Activated naive CD4-positive, alpha-beta T cell treated with anti-CD3 and anti-CD28 coated beads, Interleukin-2, amount 50 U/mL, for 24 hours (primary cell): ENCODE data around the gene ERC1.
"Not testable (repeated sequence)": the region's sequence is repeated elsewhere in the genome, so short reads cannot be mapped to it uniquely, and the experiment has no call there.

Source experiments
- H3K27ac Mint-ChIP-seq: one replicate; pipeline ENCODE4 v1.8.0; 2021; ENCODE audit warnings: mild to moderate bottlenecking, mixed read lengths
- H3K27me3 Mint-ChIP-seq: one replicate; pipeline ENCODE4 v1.8.0; 2021; ENCODE audit warnings: mixed read lengths
- H3K36me3 Mint-ChIP-seq: one replicate; pipeline ENCODE4 v1.8.0; 2021; ENCODE audit warnings: mixed read lengths
- H3K4me1 Mint-ChIP-seq: one replicate; pipeline ENCODE4 v1.8.0; 2021; ENCODE audit warnings: mixed read lengths
- H3K4me3 Mint-ChIP-seq: one replicate; pipeline ENCODE4 v1.8.0; 2021; ENCODE audit warnings: mild to moderate bottlenecking, mixed read lengths
- H3K9me3 Mint-ChIP-seq: one replicate; pipeline ENCODE4 v1.8.0; 2021; ENCODE audit warnings: mixed read lengths

Gene ERC1

DNA sequence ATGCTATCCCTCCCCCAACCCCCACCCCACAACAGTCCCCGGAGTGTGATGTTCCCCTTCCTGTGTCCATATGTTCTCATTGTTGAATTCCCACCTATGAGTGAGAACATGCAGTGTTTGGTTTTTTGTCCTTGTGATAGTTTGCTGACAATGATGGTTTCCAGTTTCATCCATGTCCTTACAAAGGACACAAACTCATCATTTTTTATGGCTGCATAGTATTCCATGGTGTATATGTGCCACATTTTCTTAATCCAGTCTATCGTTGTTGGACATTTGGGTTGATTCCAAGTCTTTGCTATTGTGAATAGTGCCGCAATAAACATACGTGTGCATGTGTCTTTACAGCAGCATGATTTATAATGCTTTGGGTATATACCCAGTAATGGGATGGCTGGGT is 155.7 kb downstream of the ERC1 start:
- H3K4me1 Mint-ChIP-seq, H3K9me3 Mint-ChIP-seq, H3K27me3 Mint-ChIP-seq, H3K4me3 Mint-ChIP-seq, H3K27ac Mint-ChIP-seq: not testable (repeated sequence)
- H3K36me3 Mint-ChIP-seq: peaks cover 32% of the 10 kb centered on the region

DNA sequence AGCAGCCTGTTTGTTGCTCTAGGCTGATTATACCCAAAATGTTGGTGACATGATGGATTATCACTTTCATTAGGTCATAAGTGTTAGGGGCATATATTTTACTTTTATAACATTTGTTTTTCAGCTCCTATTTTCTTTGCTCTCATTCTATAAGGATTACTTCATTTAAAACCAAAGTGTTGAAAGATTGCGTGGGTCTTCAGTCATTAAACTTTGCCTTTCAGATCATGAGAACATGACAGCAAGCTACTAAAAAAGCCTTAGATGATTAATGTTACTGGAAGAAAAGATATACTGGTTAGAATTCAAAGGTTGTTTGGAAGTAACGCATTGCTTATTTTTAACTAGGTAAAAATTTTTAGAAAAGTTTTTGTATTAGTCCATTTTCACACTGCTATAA is 156.8 kb downstream of the ERC1 start:
- H3K36me3 Mint-ChIP-seq: peaks cover 35% of the 10 kb centered on the region
- peaks cover 10% of the 10 kb centered on the region for H3K4me1 Mint-ChIP-seq
- H3K27ac Mint-ChIP-seq: no peak overlapping the region
- H3K9me3 Mint-ChIP-seq: no peaks in the 10 kb centered on the region
- H3K27me3 Mint-ChIP-seq: no peaks in the 10 kb centered on the region
- no peak overlapping the region for H3K4me3 Mint-ChIP-seq

GRCh38 chr12:1157046-1157445 is 166.0 kb downstream of the ERC1 start:
- Mint-ChIP-seq H3K4me3 (no peak overlapping the region), H3K36me3 (peaks cover 26% of the 10 kb centered on the region), H3K9me3 (no peaks in the 10 kb centered on the region), H3K4me1 (peaks cover 5% of the 10 kb centered on the region), H3K27me3 (no peaks in the 10 kb centered on the region), H3K27ac (no peak overlapping the region)

GRCh38 chr12:1161197-1161596 is 170.2 kb downstream of the ERC1 start:
- Mint-ChIP-seq H3K9me3 (no peaks in the 10 kb centered on the region), H3K27me3 (no peaks in the 10 kb centered on the region), H3K27ac (no peak overlapping the region), H3K36me3 (peaks cover 24% of the 10 kb centered on the region), H3K4me1 (peaks cover 13% of the 10 kb centered on the region), H3K4me3 (no peak overlapping the region)

- H3K9me3 Mint-ChIP-seq: no peaks in the 10 kb centered on the region
- H3K4me1 Mint-ChIP-seq: peaks cover 18% of the 10 kb centered on the region
- no peak overlapping the region for H3K27ac Mint-ChIP-seq
- no peaks in the 10 kb centered on the region for H3K27me3 Mint-ChIP-seq
- no peak overlapping the region for H3K4me3 Mint-ChIP-seq
- peaks cover 29% of the 10 kb centered on the region for H3K36me3 Mint-ChIP-seq
Observed at GRCh38 chr12:1162081-1162760, 171.2 kb downstream of the ERC1 start.

DNA sequence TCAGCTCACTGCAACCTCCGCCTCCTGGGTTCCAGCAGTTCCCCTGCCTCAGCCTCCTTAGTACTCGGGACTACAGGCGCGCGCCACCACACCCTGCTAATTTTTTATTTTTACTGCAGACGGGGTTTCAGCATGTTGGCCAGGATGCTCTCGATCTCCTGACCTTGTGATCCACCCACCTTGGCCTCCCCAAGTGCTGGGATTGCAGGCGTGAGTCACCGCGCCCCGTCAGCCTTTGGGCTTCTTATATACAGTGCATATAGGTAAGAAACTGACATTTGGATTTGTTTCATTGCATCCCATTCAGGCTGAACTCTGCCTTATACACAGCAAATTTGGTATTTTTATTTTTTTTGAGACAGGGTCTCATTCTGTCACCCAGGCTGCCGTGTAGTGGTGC is 176.8 kb downstream of the ERC1 start:
- H3K4me1 Mint-ChIP-seq: peaks cover 13% of the 10 kb centered on the region
- H3K27ac Mint-ChIP-seq: no peak overlapping the region
- no peaks in the 10 kb centered on the region for H3K9me3 Mint-ChIP-seq
- H3K27me3 Mint-ChIP-seq: no peaks in the 10 kb centered on the region
- no peak overlapping the region for H3K4me3 Mint-ChIP-seq
- peaks cover 13% of the 10 kb centered on the region for H3K36me3 Mint-ChIP-seq

- Mint-ChIP-seq H3K9me3 (no peaks in the 10 kb centered on the region), H3K27ac (no peak overlapping the region), H3K27me3 (no peaks in the 10 kb centered on the region), H3K4me3 (no peak overlapping the region), H3K36me3 (peaks cover 11% of the 10 kb centered on the region), H3K4me1 (peaks cover 10% of the 10 kb centered on the region)
Observed at GRCh38 chr12:1170411-1170810, 179.4 kb downstream of the ERC1 start.

DNA sequence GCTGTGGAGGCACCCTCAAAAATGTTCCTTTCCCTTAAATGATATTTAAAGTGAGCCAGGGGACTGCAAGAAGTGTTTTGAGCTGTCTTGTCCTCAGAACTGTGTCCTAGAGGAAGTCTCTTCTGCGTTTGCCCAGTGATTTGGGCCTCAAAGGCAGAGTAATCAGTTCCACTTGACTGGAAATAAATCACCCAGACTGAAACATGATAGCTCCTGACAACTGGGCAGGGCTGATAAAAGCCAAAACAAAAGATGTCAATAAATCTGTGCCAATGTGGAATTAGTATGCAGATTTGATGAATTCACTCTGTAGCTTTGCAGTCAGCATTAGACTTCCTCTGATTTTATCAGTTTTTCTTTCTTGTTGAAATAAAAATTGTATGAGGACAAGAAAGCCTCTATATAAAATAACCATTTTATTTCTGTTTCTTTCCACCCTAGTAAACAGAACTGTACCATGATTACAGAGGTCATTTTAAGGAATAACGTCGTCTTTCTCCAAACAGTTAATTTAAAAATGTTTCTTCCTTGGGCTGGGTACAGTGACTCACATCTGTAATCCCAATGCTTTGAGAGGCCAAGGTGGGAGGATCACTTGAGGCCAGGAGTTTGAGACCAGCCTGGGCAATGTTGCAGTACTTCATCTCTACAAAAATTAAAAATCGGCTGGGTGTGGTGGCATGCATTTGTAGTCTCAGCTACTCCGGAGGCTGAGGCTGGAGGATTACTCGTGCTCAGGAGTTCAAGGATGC is 180.8 kb downstream of the ERC1 start:
- H3K4me1 Mint-ChIP-seq: no peaks in the 10 kb centered on the region
- H3K36me3 Mint-ChIP-seq: peaks cover 6% of the 10 kb centered on the region
- H3K9me3 Mint-ChIP-seq: no peaks in the 10 kb centered on the region
- H3K4me3 Mint-ChIP-seq: no peak overlapping the region
- no peaks in the 10 kb centered on the region for H3K27me3 Mint-ChIP-seq
- peak overlapping the region; percentile 23 for H3K27ac Mint-ChIP-seq

DNA sequence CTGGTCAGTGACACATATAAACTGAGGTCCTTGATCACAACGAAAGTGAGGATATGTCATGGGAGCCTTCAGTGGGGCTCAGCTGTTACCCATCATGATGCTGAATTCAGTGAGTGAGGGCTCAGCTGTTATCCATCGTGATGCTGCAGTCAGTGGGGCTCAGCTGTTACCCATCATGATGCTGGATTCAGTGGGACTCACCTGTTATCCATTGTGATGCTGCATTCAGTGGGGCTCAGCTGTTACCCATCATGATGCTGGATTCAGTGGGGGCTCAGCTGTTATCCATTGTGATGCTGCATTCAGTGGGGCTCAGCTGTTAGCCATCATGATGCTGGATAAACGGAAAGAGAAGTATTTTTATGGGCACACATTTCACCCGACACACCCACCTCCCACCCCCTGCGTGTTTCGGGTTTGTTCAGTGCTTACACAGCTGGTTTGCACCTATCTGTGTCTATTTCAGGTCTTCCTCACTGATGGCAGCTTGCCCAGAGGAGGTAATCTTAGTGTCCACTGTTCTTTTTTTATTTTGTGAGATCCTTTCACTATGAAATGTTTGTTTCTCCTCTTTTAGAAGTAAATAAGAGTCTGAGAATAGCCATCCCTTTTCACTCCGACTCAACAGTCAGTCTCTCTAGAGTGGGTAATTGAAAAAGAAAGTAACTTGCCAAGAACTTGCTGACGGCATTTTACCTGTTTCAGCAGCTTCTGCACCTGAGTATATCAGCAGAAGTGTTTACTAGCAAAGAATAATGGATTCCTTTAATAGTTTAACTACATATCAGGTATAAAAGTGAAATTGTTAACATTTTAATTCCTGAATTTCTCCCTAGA is 183.0 kb downstream of the ERC1 start:
- no peaks in the 10 kb centered on the region for H3K27me3 Mint-ChIP-seq
- H3K9me3 Mint-ChIP-seq: no peaks in the 10 kb centered on the region
- H3K27ac Mint-ChIP-seq: no peak overlapping the region
- peaks cover 6% of the 10 kb centered on the region for H3K36me3 Mint-ChIP-seq
- no peak overlapping the region for H3K4me3 Mint-ChIP-seq
- no peaks in the 10 kb centered on the region for H3K4me1 Mint-ChIP-seq

DNA sequence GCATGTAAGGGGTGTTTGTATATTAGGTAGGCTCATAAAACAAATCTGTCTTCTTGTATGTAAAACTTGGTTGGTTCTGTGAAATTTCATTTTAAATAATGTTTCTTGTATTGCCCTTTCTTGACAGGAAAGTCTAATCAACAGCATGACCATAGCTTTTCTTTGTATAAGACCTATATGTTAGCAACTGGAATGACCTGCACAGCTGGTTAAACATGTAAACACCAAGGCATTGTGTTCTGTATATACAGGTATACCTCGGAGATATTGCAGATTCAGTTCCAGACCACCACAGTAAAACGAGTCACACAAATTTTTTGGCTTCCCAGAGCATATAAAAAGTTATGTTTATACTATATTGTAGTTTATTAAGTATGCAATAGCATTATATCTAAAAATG is 183.6 kb downstream of the ERC1 start:
- Mint-ChIP-seq H3K4me1 (no peaks in the 10 kb centered on the region), H3K27me3 (no peaks in the 10 kb centered on the region), H3K27ac (no peak overlapping the region), H3K9me3 (no peaks in the 10 kb centered on the region), H3K4me3 (no peak overlapping the region), H3K36me3 (peaks cover 6% of the 10 kb centered on the region)

GRCh38 chr12:1176191-1176590 is 185.2 kb downstream of the ERC1 start:
- H3K4me3 Mint-ChIP-seq: no peak overlapping the region
- no peaks in the 10 kb centered on the region for H3K9me3 Mint-ChIP-seq
- no peaks in the 10 kb centered on the region for H3K27me3 Mint-ChIP-seq
- H3K4me1 Mint-ChIP-seq: no peaks in the 10 kb centered on the region
- peaks cover 11% of the 10 kb centered on the region for H3K36me3 Mint-ChIP-seq
- no peak overlapping the region for H3K27ac Mint-ChIP-seq

DNA sequence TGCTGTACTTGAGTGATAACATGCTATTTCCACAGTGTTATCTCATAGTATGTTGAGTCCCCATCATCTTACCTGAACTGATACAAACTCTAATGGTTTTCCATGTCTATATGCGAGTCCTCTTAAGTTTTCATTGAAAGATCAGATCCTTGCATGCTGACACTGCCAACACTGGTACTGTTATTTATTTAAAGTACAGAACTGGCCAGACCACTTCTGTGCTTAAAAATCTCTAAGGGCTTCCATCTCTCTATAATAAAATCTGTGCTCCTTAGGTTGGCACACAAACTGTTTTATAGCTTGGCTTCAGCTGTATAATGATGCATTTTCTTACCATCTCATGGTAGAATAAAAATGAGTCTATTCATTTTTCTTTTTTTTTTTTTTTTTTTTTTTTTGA is 188.1 kb downstream of the ERC1 start:
- H3K36me3 Mint-ChIP-seq: peaks cover 16% of the 10 kb centered on the region
- no peaks in the 10 kb centered on the region for H3K4me1 Mint-ChIP-seq
- no peak overlapping the region for H3K4me3 Mint-ChIP-seq
- H3K27ac Mint-ChIP-seq: no peak overlapping the region
- no peaks in the 10 kb centered on the region for H3K27me3 Mint-ChIP-seq
- no peaks in the 10 kb centered on the region for H3K9me3 Mint-ChIP-seq

- Mint-ChIP-seq H3K9me3 (no peaks in the 10 kb centered on the region), H3K27me3 (no peaks in the 10 kb centered on the region), H3K36me3 (peaks cover 20% of the 10 kb centered on the region), H3K4me1 (no peaks in the 10 kb centered on the region), H3K27ac (no peak overlapping the region), H3K4me3 (no peak overlapping the region)
Observed at GRCh38 chr12:1182069-1182468, 191.0 kb downstream of the ERC1 start.

DNA sequence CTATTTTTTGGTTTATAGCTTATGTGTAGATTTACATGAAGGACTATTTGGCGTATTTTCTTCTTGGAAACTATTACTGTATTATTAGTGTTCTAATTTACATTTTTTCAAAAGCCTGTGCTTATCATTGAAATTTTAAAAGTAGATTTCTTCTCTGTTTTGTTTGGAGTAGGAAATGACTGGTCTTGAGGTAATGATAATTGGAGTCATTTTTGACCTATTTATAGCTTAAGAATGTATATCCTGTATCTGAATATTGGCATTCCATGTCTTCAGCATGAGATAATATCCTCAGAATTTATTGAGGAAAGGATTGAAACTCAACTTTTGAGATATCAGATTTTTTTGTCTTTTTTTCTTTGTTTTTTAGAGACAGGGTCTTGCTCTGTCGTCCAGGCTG is 193.4 kb downstream of the ERC1 start:
- Mint-ChIP-seq H3K27me3 (no peaks in the 10 kb centered on the region), H3K9me3 (no peaks in the 10 kb centered on the region), H3K27ac (no peak overlapping the region), H3K36me3 (peaks cover 23% of the 10 kb centered on the region), H3K4me1 (no peaks in the 10 kb centered on the region), H3K4me3 (no peak overlapping the region)

DNA sequence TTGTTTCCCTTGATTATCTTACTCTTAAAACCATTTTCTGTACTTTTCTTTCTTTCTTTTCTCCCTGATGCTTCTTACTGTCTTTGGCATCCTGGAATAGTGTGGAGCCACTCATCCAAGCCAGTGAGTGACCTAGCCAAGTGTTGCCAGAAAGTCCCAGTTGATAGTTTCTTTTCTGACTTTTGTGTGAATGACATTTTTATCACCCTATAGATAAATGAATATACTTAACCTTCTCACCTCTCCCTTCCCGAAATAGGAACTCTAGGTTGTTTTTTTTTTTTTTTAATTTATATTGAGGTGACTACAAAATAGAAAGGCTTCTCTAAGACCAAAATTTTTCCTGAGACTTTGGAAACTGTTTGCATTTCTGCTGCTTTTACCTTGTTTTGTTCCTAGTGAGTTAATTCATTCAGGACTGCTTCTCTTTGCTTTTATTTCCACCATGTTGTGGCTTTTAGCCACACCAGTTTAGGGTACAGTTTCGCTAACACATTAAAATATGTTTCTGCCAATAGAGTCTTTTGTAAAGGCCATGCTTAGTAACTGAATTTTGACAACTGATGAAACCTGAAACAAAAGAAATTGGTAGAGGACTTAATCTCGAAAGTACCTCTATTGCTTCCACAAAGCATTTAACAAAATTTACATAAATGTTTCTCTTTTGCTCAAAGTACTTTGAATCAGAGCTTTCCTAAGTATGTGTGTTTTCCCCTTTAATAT is 194.6 kb downstream of the ERC1 start:
- H3K4me1 Mint-ChIP-seq: no peaks in the 10 kb centered on the region
- no peak overlapping the region for H3K27ac Mint-ChIP-seq
- H3K36me3 Mint-ChIP-seq: peaks cover 24% of the 10 kb centered on the region
- no peaks in the 10 kb centered on the region for H3K9me3 Mint-ChIP-seq
- H3K27me3 Mint-ChIP-seq: no peaks in the 10 kb centered on the region
- no peak overlapping the region for H3K4me3 Mint-ChIP-seq
